Stimulated activated CD4-positive, alpha-beta T cell treated with anti-CD3 and anti-CD28 coated beads, Interleukin-15, amount 100 ng/mL, for 1 hour (primary cell): ENCODE results near the gene PCBP3.
"Not testable (repeated sequence)": the region's sequence is repeated elsewhere in the genome, so short reads cannot be mapped to it uniquely, and the experiment has no call there.

ENCODE experiments used
- DNase-seq, 2 donors: peaks; one replicate each; pipeline ENCODE4 v3.0.0-alpha.2; 2020; ENCODE audit warnings: low read depth in 1 of 2, low spot score in 1 of 2

PCBP3 gene

DNA sequence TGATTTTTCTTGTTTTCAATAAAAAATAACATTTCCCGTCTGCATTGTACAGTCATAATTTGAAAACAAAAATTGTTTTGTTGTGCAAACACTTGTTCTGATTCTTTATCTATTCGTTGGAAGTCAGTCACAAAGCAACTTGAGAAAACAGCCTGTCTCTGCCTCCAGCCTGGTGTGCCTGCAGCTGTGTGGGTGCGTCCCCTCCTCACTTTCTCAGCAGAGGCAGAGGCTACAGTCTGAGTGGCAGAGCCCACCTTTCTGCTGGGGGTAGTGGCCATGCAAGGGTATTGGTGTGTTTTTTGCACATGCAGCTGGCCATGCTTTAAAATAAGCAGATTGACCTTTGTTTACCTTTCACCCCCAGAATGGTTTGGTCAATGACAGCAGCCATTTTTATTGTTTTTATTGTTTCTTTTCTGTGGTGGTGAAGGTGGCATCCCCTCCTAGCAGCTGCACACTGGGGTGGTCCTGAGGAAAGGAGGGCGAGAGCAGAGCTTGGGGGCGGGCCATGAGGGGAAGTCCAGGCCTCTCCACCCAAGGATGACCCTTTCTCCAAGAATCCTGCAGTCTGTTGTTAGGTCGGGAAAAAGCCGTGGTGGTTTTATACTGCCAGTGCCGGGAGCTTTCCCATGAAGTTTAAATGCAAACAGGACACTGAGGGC lies 159.6 kb downstream of the PCBP3 start:
- no peak for DNase-seq

DNA sequence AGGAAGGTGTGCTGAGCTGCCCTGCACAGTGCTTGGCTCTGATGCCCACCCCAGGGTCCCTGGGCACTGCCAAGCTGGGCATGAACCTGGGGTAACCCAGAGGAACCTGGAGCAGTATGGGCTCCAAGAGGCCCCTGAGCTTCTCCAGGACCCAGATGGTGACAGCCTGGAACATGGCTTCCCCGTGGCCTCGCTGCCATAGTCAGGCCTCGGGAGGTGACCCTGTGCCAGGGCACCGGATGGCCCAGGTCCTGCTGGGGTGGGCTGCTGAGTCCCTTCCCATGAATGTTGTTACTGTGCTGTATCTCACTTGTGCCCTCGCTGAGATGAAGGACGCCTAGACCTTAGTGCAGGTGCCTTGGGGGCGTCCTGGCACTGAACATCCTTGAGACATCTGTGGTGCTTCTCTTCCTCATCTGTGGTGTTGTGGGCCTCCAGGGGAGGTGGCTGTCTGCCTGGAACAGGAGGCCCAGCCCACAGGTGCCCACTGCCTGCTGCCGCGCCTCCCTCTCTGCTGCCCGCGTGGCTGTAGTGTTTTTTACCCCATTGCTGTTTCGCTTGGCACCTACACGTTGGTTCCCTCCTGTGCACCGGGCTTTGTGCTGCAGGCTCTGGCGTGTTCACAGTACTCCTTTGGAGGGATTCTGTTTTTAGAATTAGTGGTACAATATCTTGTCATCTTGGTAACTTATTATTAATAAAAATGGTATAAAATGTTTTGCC lies 160.3 kb downstream of the PCBP3 start:
- no peak for DNase-seq

DNA sequence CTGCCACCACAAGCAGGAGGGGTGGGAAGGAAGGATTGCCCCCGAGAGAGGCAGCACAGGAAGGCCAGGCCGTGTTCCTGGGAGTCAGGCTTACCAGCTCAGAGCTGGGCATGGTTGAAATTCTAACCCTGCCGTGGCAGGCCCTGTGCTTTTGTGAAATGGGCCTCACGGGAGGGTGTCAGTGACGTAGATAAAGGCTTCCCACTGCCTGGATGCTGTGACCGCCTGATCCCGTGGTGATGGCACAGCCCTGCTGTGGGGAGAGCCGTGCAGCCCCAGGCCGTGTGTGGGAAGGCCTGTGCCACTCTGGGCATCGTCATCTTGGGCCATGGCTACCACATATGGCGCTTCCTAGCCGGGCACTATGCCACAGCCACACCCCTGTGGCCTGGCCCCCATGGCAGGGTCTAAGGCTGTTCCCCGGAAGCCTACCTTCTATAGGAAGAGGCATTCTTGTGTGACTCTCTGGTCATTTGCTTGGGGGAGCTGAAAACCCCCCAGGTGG lies 161.3 kb downstream of the PCBP3 start:
- DNase-seq, result no peak

DNA sequence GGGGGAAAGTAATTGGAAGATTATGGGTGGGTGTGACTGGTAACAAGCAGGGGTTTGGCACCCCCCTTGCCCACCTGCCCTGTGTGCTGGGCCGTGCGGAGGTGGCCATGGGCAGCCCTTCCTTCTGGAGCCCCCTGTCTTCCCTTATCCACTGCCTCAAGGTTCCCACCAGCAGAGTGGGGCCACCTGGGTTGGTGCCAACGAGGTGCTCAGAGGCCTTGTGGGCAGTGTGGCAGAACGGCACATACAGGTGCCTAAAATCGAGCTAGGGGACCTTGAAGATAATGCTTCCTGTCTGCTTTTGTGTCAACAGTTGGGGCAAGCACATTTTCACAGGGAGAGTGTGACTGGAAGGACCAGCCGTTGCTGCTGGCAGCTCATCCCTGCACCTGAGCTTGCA lies 161.8 kb downstream of the PCBP3 start:
- no peak for DNase-seq

DNA sequence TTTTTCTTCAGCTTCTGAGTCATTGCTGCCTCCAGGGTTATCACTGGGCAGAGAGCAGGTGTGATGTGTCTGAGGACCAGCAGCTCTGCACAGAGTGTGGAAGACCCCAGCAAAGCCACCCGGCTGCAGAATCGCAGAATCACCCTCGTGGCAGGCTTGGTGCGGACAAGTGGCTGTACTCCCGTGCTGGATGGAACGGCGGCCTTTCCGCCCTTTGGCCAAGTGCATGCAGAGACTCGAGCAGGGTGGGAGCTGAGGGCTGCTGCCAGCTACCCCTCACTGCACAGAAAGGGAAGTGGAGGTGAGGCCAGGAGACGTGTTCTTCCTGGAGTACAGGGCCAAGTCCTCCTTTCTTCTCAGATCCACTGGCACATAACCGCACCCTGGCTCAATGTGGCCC lies 162.5 kb downstream of the PCBP3 start:
- DNase-seq, result no peak

DNA sequence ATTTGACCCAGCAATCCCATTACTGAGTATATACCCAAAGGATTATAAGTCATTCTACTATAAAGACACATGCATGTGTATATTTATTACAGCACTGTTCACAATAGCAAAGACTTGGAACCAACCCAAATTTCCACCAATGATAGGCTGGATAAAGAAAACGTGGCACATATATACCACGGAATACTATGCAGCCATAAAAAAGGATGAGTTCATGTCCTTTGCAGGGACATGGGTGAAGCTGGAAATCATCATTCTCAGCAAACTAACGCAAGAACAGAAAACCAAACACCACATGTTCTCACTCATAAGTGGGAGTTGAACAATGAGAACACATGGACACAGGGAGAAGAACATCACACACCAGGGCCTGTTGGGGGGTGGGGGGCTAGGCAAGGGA lies 165.1 kb downstream of the PCBP3 start:
- DNase-seq, result not testable (repeated sequence)

DNA sequence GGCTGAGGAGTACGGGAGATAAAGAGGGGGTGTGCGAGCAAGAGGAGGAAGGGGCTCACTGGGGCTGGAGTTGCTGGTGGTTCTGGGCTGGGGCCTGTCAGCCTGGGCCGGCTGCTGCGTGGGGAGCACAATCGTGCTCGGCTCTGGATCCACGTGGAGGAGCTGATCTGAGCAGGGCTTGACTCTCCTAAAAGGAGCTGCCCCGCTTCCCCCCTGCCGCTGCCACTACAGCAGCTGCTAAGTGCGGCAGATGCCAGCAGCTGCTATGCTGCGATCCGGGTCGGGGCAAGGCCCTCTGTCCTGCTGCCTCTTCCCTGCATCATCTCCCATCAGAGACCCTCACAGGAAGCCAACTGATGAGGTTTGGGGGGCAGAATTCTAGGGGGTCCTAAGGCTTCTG lies 165.9 kb downstream of the PCBP3 start:
- DNase-seq, result no peak

DNA sequence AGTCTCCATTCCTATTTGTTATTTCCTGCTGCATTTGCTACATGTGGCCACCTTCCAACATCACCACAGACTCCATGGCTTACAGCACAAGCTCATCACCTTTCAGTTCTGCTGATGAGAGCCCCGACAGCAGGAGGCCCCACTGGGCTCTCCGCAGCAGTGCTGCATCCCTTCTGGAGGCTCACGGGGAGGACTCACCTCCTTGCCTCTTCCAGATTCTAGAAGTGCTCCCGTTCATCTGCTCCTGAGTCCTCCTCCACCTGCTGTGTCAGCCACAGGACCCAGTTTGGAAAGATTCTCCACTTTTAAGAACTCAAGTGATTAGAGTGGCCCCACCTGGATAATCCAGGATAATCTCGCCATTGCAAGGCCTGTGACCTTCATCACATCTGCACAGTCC lies 167.6 kb downstream of the PCBP3 start:
- DNase-seq, result no peak

DNA sequence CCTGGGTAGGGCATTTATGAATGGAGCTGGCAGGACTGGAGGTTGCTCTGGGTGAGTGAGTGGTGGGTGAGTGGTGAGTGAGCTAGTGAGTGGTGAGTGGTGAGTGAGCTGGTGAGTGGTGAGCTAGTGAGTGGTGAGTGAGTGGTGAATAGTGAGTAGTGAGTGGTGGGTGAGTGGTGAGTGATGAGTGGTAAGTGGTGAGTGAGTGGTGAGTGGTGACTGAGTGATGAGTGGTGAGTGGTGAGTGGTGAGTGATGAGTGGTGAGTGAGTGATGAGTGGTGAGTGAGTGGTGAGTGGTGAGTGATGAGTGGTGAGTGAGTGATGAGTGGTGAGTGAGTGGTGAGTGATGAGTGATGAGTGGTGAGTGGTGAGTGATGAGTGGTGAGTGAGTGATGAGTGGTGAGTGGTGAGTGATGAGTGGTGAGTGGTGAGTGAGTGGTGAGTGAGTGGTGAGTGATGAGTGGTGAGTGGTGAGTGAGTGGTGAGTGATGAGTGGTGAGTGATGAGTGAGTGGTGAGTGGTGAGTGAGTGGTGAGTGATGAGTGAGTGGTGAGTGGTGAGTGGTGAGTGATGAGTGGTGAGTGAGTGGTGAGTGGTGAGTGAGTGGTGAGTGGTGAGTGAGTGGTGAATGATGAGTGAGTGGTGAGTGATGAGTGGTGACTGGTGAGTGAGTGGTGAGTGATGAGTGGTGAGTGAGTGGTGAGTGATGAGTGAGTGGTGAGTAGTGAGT lies 170.8 kb downstream of the PCBP3 start:
- not testable (repeated sequence) for DNase-seq

DNA sequence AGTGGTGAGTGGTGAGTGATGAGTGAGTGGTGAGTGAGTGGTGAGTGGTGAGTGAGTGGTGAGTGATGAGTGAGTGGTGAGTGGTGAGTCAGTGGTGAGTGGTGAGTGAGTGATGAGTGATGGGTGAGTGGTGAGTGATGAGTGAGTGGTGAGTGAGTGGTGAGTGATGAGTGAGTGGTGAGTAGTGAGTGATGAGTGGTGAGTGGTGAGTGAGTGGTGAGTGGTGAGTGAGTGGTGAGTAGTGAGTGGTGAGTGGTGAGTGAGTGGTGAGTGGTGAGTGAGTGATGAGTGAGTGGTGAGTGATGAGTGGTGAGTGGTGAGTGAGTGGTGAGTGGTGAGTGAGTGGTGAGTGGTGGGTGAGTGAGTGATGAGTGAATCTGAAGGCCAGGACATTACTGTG lies 172.3 kb downstream of the PCBP3 start:
- not testable (repeated sequence) for DNase-seq

DNA sequence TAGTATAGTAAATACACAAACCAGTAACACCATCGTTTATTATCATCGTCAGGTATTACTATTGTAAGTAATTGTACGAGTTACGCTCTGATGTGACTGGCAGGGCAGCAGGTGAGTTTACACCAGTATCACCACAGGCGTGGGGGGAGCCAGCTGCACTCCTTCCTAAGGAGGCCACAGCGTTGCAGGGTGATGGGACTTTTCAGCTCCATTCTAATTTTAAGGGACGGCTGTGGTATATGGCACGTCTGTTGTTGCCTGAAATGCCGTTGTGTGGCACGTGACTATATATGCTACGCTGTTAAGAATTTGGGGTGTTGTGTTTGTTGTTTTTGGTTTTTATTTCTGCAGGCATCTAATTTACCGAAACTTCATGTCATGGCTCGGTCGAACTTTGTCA lies 173.3 kb downstream of the PCBP3 start:
- no peak for DNase-seq

DNA sequence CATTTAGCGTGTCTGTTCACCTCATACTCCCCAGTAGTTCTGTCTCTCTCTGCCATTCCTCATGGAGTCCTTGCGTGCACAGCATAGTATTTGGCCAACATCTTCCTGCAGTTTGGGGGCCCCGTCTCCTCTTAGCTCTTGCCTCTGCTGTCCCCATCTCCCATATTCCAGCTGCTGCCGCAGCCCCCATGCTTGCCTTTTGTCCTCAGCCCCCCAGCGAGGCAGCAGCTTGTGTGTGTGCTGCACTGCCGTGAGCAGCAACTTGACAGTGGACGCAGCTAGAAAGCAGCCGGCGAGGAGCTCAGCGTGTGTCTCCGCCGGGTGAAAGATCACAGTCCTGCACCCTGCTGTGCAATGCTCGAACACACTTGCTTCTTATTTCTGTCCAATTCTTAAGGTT lies 173.8 kb downstream of the PCBP3 start:
- DNase-seq, result no peak

DNA sequence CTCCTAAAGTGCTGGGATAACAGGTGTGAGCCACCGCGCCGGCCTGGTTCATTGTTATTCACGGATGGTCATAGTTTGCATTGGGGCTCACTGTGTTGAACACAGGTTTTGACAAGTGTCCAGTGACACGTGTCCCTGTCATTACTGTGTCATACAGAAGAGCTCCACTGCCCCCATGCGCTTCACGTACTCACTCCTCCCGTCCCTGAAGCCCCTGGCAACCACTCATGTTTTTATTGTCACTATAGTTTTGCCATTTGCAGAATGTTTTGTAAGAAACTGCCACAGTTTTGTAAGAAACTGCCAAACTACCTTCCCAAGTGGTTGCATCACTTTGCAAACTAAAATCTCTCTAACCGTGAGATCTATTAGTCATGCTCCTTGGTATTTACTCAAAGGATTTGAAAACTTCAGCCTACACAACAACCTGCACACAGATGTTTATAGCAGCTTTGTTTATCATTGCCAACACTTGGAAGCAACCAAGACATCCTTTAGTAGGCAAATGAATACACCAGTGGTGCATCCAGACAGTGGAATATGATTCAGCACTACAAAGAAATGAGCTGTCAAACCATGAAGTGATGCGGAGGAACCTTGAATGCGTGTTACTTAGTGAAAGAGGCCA lies 174.9 kb downstream of the PCBP3 start:
- DNase-seq, result no peak

DNA sequence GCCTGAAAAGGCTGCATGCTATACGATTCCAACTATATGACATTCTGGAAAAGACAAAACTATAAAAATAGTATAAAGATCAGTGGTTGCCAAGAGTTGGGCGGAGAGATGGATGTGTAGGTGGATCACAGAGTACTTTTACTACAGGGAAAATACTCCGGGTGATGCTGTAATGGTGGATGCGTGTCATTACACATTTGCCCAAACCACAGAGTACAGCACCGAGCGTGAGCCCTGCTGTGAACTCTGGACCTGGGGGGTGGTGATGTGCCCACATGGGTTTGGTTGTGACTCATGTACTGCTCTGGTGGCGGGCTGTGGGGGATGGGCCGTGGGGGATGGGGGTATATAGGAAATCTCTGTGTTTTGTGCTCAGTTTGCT lies 175.4 kb downstream of the PCBP3 start:
- peak; percentile 9 to 72 for DNase-seq

DNA sequence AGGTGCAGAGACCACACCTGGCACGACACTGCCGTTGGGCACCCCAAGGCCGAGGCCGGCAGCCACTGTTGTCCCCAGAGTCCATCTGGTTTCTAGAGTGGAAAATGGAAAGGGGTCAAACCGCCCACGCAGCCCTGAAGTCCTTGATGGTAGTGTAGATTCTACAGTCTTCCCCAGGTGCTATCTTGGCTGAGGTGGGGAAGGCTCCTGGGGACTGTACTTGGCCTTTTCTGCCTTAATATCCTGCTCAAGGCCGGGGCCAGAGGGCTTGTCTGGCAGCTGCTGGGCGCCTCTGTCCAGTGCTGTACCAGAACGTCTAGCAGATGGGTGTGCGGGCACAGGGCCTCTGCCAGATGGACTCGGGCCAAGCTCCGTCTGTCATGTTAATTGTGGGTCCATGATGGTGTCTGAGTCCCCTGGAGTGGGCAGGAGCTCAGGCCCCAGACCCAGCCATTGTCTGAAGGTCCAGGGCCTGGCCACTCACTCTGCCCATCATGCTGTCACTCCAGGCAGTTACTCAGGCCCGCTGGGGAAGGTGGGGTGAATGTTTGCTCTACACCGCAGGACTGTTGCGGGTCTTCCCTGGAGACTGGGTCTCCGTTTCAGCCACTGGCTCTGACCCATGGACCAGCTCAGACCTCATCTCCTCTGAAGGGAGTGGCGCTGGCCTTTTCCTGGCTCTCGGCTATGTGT lies 176.1 kb downstream of the PCBP3 start:
- DNase-seq, result no peak

DNA sequence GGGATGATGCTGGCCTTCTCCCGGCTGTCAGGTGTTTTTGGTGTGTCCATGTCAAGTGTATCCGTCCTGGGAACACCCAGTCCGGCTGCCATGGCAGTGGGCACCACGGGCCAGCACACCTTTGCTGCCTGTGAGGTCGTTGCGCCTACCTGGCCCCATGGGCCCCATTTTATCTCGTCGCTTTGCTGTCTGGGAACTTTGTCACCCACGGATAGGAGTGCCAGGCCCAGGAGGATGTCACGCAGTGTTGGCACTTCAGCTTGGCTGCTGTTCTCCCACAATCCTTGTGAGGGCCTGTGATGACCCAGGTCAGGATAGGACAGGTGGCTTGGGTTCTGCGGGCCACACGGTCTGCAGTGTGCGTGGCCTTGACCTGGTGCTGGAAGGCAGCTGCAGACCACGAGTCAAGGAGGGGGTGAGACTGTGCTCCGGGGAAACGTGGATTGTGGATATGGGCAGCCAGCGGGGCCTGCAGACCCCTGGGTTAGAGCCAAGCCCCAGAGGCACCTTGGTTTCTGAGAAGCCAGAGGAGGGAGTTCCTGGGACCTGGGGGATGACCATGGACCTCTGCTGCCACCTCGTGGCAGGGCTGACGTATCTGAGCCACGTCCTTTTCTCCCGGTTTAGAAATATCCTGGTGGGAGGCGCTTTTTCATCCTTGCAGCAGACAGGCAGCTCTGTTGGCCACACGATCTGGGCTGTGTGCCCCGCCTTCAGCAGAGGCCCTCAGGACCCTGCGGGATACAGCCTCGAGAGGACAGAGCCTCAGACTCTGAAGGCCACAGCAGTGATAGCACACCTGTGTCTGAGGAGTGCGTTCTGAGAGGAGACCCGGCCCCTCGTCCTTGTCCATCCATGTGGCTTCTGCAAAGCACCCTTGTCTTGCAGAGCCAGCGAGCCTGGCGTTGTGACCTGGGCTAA lies 176.9 kb downstream of the PCBP3 start:
- peak; percentile 55 to 75 for DNase-seq

DNA sequence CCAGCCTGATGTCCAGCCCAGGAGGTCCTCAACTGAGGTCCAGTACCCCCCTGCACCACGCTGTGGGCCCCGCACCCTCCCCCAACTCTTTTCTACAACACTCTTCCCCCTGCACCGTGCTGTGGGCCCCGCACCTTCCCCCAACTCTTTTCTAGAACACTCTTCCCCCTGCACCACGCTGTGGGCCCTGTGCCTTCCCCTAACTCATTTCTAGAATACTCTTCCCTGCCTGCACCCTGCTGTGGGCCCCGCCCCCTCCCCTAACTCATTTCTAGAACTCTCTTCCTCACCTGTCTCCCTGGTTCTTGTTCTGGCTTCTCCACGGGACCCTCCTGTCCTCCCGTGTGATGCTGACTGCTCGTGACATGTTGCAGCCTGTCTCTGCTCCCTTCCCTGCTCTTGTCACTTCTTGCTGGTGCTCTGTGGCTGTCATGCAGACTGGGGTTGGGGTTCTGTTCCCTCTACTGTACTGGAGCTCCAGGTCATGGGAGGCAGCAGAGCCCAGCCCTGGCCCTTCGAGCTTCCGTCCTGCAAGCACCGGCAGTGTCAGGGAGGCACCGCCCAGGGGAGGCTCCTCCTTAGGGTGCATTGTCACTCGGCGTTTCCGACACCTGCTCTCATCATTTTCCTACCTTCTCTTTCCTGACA lies 177.9 kb downstream of the PCBP3 start:
- no peak for DNase-seq

DNA sequence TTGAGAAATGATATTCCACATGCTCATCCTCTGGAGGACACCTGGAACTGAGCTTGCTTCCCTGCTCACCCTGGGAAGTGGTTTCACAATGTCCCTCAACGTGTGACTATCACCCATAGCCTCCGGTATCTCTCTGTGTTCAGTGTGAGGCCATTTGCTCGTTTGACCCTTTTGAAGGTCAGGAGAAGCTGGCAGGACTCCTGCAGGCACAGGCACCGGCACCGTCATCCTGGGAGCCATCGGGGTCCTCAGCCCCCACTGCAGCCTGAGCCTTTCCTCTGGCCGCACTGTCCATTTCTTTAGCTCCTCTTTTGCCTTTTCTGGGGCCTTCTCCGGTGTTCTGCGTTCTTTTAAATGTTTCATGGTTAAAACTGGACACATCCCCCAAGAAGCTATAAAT lies 178.5 kb downstream of the PCBP3 start:
- DNase-seq, result no peak

DNA sequence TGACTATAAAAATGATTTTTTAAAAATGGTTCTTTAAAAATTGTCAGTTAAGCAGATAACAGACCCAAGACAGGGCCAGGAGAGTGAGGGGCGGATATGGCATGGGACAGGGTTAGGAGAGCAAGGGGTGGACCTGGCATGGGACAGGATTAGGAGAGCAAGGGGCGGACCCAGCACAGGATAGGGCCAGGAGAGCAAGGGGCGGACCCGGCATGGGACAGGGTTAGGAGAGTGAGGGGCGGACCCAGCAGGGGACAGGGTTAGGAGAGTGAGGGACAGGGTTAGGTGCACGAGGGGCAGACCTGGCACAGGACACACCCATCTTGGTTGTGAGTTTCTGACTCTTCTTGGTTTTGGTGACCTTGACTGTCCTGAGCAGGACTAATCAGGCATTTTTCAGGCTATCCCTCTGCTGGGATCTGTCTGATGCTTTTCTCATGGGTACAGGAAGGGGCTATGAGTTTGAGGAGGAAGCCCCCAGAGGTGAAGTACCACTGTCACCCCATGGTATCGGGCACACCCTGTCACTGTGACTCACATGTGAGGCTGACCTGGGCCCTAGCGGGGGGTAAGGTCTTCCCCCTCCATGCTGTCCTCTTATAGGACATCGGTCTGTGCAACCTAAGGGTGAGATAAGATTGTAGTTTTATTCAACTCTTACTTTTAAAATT lies 179.0 kb downstream of the PCBP3 start:
- DNase-seq, result no peak
